KMS-11 (cell line): Measurements from ENCODE around the gene RPS21.

Experiments used
- H2AFZ ChIP-seq: fragments of 200-600 bp; sonication (generic); 2 replicates; pipeline ENCODE4 v1.6.1; 2016; ENCODE audit warnings: antibody characterized with exemption, mixed run types, low read depth
- H3K27ac ChIP-seq: fragments of 200-600 bp; sonication (generic); 2 replicates; pipeline ENCODE4 v1.6.1; 2016; ENCODE audit warnings: mild to moderate bottlenecking, mixed run types
- H3K27me3 ChIP-seq: fragments of 200-600 bp; sonication (generic); 2 replicates; pipeline ENCODE4 v1.6.1; 2017; ENCODE audit warnings: mild to moderate bottlenecking, low read depth, mixed run types, moderate library complexity; ENCODE audit not compliant: insufficient read depth
- H3K36me3 ChIP-seq: fragments of 200-600 bp; sonication (generic); 2 replicates; pipeline ENCODE4 v1.6.1; 2017; ENCODE audit warnings: mild to moderate bottlenecking, mixed run types; ENCODE audit not compliant: insufficient read depth
- H3K4me1 ChIP-seq: fragments of 200-600 bp; sonication (generic); 2 replicates; pipeline ENCODE4 v1.6.1; 2016; ENCODE audit warnings: mild to moderate bottlenecking, low read depth, mixed run types; ENCODE audit not compliant: poor library complexity, severe bottlenecking
- H3K4me2 ChIP-seq: fragments of 200-600 bp; sonication (generic); 2 replicates; pipeline ENCODE4 v1.7.0; 2016; ENCODE audit warnings: mild to moderate bottlenecking, mixed run types
- H3K4me3 ChIP-seq: fragments of 200-600 bp; sonication (generic); IDR thresholded peaks from 2 replicates; pipeline ENCODE4 v1.6.1; 2017; ENCODE audit warnings: low read depth, low read length, mixed read lengths; ENCODE audit not compliant: insufficient read depth
- H3K79me2 ChIP-seq: fragments of 200-600 bp; sonication (generic); 2 replicates; pipeline ENCODE4 v1.6.1; 2016; ENCODE audit warnings: low read depth, mixed run types; ENCODE audit not compliant: insufficient read depth
- H3K9ac ChIP-seq: fragments of 200-600 bp; sonication (generic); 2 replicates; pipeline ENCODE4 v1.6.1; 2016; ENCODE audit warnings: mild to moderate bottlenecking, mixed run types
- H4K20me1 ChIP-seq: fragments of 200-600 bp; sonication (generic); 2 replicates; pipeline ENCODE4 v1.6.1; 2016; ENCODE audit warnings: mild to moderate bottlenecking, mixed run types; ENCODE audit not compliant: insufficient read depth
- CTCF ChIP-seq: fragments of 200-600 bp; sonication (generic); conservative IDR thresholded peaks from 2 replicates; pipeline ENCODE4 v1.6.1; 2017; ENCODE audit warnings: low read depth, mild to moderate bottlenecking, antibody characterized with exemption, low read length, moderate library complexity, mixed read lengths

The RPS21 gene

GRCh38 chr20:62342910-62343309 lies 44.0 kb upstream of the RPS21 start:
- Histone ChIP-seq H3K27ac (no peak overlapping the region), H3K4me1 (peaks cover 34% of the 10 kb centered on the region), H2AFZ (no peak overlapping the region), H3K79me2 (no peaks in the 10 kb centered on the region), H3K27me3 (no peaks in the 10 kb centered on the region), H3K36me3 (no peaks in the 10 kb centered on the region), H3K4me3 (no peak overlapping the region), H4K20me1 (no peaks in the 10 kb centered on the region), H3K4me2 (no peak overlapping the region), H3K9ac (no peak overlapping the region)
- TF ChIP-seq CTCF: no peak

DNA sequence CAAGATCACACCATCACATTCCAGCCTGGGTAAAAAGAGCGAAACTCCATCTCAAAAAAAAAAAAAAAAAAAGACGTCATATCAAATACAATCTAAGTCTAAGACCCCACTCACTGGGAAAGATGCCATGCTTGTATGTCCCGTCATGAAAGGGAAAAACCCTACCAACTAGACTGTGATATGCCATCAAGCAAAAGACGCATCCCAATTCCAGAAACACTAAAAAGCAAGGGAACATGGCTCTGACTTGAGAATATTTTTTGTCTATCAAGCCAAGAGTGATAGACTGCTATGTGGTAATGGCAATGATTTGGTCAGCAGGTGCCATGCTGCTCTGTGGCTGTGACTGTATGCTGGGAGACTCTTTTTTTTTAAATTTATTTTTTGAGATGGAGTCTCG lies 42.8 kb upstream of the RPS21 start:
- Histone ChIP-seq H4K20me1 (no peaks in the 10 kb centered on the region), H3K4me3 (no peak overlapping the region), H3K4me1 (peaks cover 22% of the 10 kb centered on the region), H2AFZ (no peak overlapping the region), H3K27ac (no peak overlapping the region), H3K4me2 (no peak overlapping the region), H3K27me3 (no peaks in the 10 kb centered on the region), H3K9ac (no peak overlapping the region), H3K36me3 (no peaks in the 10 kb centered on the region), H3K79me2 (no peaks in the 10 kb centered on the region)
- TF ChIP-seq CTCF: no peak

DNA sequence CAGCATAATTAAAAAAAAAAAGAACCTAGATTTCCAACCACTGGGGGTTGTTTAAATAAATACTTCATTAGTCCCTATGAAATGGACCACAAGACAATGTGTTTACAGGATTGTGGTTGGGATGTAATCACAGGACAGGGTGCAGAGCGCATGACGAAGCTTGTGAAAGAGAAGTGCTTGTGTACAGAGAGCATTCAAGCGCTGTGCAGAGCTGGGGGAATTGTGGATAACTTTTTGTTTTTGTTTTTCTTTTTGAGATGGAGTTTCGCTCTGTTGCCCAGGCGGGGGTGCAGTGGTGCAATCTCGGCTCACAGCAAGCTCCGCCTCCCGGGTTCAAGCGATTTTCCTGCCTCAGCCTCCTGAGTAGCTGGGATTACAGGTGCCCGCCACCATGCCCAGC lies 42.1 kb upstream of the RPS21 start:
- no peak for TF ChIP-seq CTCF
- no peaks in the 10 kb centered on the region for H3K27me3 ChIP-seq
- no peak overlapping the region for H2AFZ ChIP-seq
- no peak overlapping the region for H3K9ac ChIP-seq
- H3K4me1 ChIP-seq: peaks cover 18% of the 10 kb centered on the region
- no peaks in the 10 kb centered on the region for H3K79me2 ChIP-seq
- H4K20me1 ChIP-seq: no peaks in the 10 kb centered on the region
- no peak overlapping the region for H3K4me3 ChIP-seq
- no peaks in the 10 kb centered on the region for H3K36me3 ChIP-seq
- no peak overlapping the region for H3K4me2 ChIP-seq
- H3K27ac ChIP-seq: no peak overlapping the region

DNA sequence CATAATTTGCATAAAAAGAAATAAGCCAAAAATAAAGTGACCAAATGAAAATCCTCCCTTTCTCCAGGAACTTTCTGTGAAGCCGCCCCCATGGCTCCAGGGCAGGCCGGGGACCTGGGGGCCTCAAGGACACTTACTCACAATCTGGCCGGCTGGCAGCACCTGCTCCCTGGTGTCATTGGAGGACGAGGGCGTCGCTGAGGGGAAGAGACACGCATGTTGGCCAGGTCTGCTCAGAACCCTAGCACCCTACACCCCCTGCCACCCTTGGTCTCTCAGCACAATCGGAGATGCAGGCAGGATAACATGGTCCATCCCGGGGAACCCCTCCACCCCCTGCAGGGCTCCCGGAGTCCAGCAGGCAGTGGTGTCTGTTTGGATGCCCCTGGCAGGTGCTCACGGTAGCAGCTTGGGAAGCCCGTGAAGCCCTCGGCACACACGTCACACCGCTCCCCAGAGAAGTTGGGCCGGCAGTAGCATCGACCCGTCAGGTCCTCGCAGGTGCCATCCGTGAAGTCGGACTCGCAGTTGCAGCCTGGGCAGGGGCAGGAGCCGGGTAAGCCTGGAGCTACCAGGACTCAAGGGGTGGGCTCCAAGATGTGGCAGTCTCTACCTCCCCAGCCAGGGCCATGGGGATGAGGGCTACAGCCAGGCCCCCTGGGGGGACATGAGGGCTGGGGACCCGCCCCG lies 41.1 kb upstream of the RPS21 start:
- H3K27ac ChIP-seq: no peak overlapping the region
- no peak overlapping the region for H3K4me3 ChIP-seq
- H3K4me1 ChIP-seq: peaks cover 9% of the 10 kb centered on the region
- no peaks in the 10 kb centered on the region for H3K27me3 ChIP-seq
- no peaks in the 10 kb centered on the region for H3K79me2 ChIP-seq
- no peak overlapping the region for H3K4me2 ChIP-seq
- no peak overlapping the region for H2AFZ ChIP-seq
- H3K36me3 ChIP-seq: no peaks in the 10 kb centered on the region
- TF ChIP-seq CTCF: no peak
- H4K20me1 ChIP-seq: no peaks in the 10 kb centered on the region
- H3K9ac ChIP-seq: no peak overlapping the region
